K562 (cell line): ENCODE data around the gene GABARAP. TPM values are rescaled to one million over a fixed set of nuclear protein-coding genes. Genes with fewer than 3 reads are reported as not detected.

Experiments
- BDP1 ChIP-seq: IDR thresholded peaks from 3 replicates; pipeline ENCODE4 v1.6.1; 2011; ENCODE audit not compliant: insufficient read length, insufficient read depth
- CEBPZ ChIP-seq: fragments of 150-350 bp; IDR thresholded peaks from 2 replicates; pipeline ENCODE4 v1.6.1; 2014; ENCODE audit warnings: low read depth, mild to moderate bottlenecking, low read length, borderline replicate concordance
- FOSL1 ChIP-seq: fragments of 200-800 bp; sonication (Bioruptor generic); conservative IDR thresholded peaks from 2 replicates; pipeline ENCODE4 v1.6.1; 2016; ENCODE audit warnings: missing genetic modification characterization, missing compliant biosample characterization
- FUS ChIP-seq: fragments of 200-400 bp; formaldehyde crosslinking; optimal IDR thresholded peaks from 2 replicates; pipeline ENCODE3; 2017; ENCODE audit warnings: low read depth, low read length
- HNRNPK ChIP-seq: fragments of 200-400 bp; formaldehyde crosslinking; IDR thresholded peaks from one replicate; pipeline ENCODE4 v1.6.1; 2018; ENCODE audit warnings: mild to moderate bottlenecking, low read depth, low read length; ENCODE audit not compliant: poor library complexity, severe bottlenecking
- MGA ChIP-seq: fragments of 450-650 bp; IDR thresholded peaks from 2 replicates; pipeline ENCODE4 v1.6.1; 2016; ENCODE audit warnings: mild to moderate bottlenecking, moderate library complexity
- MTA3 ChIP-seq: fragments of 450-650 bp; formaldehyde crosslinking; IDR thresholded peaks from 2 replicates; pipeline ENCODE4 v1.6.1; 2017; ENCODE audit warnings: mild to moderate bottlenecking, borderline replicate concordance
- PCBP1 ChIP-seq: fragments of 200-400 bp; formaldehyde crosslinking; IDR thresholded peaks from 2 replicates; pipeline ENCODE4 v1.6.1; 2018; ENCODE audit warnings: mild to moderate bottlenecking, low read depth, low read length; ENCODE audit not compliant: poor library complexity, severe bottlenecking
- TAF9B ChIP-seq: fragments of 450-650 bp; IDR thresholded peaks from 2 replicates; pipeline ENCODE4 v1.6.1; 2018; ENCODE audit warnings: mild to moderate bottlenecking; ENCODE audit not compliant: partially characterized antibody
- polyA plus RNA-seq, 8 experiments: library from polyadenylated mRNA; depleted of rRNA in 4 of 8; stranded (reverse) in 5 of 8; unstranded in 3 of 8; fragments of >200 nt; fragmentation: Nextera tagmentation in 2 of 8; fragmentation: Illumina TruSeq in 1 of 8; extraction: Ambion mirVana in 2 of 8; extraction: Trizol in 1 of 8; gene quantifications; 2 replicates each; pipeline versions ENCODE4 v1.2.1 to v1.2.3, GENCODE V29; 2011 to 2014; ENCODE audit warnings: inconsistent platforms in 1 of 8, missing spikeins in 1 of 8
- total RNA-seq, 7 experiments: library from RNA; depleted of rRNA in 6 of 7; stranded (reverse); fragments of >200 nt in 6 of 7; fragmentation: Illumina TruSeq in 2 of 7; extraction: Trizol in 2 of 7; gene quantifications; 2 replicates each; pipeline versions ENCODE4 v1.2.1 to v1.2.3, GENCODE V29; 2011 to 2021; ENCODE audit warnings: low replicate concordance in 1 of 7

GABARAP gene
- total and polyA plus RNA-seq, 9 of the 15 experiments (the other 6 are each of a cell fraction or from before 2014, with no cell fraction given) = 47.5 to 373 (median 152) TPM

GRCh38 chr17:7235693-7236665, 6.3 kb downstream of the GABARAP start (continued):
- no peak for TF ChIP-seq MGA
- TF ChIP-seq FUS = no peak
- TF ChIP-seq BDP1 = no peak
- TF ChIP-seq FOSL1 = peak; percentile 84
- TF ChIP-seq TAF9B = no peak
- TF ChIP-seq MTA3 = no peak
- TF ChIP-seq HNRNPK = no peak
- TF ChIP-seq CEBPZ = no peak
- TF ChIP-seq PCBP1 = no peak
